Measurements from ENCODE around the gene CHST15. TPM values are rescaled to one million over a fixed set of nuclear protein-coding genes. Genes with fewer than 3 reads are reported as not detected.

CHST15 gene
- total and polyA plus RNA-seq, 12 donors, result 5.2 to 54.5 (median 29.2) TPM

GRCh38 chr10:123966896-123967231 lies 126.5 kb downstream of the CHST15 start:
- Histone ChIP-seq H3K9me3 (replicated peaks in 1 of 3) (no peaks in the 10 kb centered on the region), H3K27me3 (no peaks in the 10 kb centered on the region), H3K4me3 (no peak overlapping the region), H3K36me3 (replicated peaks in 1 of 2) (no peaks in the 10 kb centered on the region), H3K27ac (no peak overlapping the region), H3K4me1 (replicated peaks in 1 of 2) (peaks cover 0 to 3% of the 10 kb centered on the region in 2 donors)
- 70 to 82% (median 72%) methylated on average over 7 of the region's 7 CpGs for WGBS, 4 donors
- TF ChIP-seq, protein P1, sequence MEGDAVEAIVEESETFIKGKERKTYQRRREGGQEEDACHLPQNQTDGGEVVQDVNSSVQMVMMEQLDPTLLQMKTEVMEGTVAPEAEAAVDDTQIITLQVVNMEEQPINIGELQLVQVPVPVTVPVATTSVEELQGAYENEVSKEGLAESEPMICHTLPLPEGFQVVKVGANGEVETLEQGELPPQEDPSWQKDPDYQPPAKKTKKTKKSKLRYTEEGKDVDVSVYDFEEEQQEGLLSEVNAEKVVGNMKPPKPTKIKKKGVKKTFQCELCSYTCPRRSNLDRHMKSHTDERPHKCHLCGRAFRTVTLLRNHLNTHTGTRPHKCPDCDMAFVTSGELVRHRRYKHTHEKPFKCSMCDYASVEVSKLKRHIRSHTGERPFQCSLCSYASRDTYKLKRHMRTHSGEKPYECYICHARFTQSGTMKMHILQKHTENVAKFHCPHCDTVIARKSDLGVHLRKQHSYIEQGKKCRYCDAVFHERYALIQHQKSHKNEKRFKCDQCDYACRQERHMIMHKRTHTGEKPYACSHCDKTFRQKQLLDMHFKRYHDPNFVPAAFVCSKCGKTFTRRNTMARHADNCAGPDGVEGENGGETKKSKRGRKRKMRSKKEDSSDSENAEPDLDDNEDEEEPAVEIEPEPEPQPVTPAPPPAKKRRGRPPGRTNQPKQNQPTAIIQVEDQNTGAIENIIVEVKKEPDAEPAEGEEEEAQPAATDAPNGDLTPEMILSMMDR (IDR thresholded peaks at IDR 0.05), result no peak
- no peak for TF ChIP-seq POLR2A (IDR thresholded peaks at IDR 0.05)
- intact Hi-C loops (cut with DNase I), result loop anchor here (1.0 to 5.0 kb wide), 2 partner anchors 384 to 385 kb away; no protein-coding TSS in a partner anchor
- DNase-seq, result no peak

DNA sequence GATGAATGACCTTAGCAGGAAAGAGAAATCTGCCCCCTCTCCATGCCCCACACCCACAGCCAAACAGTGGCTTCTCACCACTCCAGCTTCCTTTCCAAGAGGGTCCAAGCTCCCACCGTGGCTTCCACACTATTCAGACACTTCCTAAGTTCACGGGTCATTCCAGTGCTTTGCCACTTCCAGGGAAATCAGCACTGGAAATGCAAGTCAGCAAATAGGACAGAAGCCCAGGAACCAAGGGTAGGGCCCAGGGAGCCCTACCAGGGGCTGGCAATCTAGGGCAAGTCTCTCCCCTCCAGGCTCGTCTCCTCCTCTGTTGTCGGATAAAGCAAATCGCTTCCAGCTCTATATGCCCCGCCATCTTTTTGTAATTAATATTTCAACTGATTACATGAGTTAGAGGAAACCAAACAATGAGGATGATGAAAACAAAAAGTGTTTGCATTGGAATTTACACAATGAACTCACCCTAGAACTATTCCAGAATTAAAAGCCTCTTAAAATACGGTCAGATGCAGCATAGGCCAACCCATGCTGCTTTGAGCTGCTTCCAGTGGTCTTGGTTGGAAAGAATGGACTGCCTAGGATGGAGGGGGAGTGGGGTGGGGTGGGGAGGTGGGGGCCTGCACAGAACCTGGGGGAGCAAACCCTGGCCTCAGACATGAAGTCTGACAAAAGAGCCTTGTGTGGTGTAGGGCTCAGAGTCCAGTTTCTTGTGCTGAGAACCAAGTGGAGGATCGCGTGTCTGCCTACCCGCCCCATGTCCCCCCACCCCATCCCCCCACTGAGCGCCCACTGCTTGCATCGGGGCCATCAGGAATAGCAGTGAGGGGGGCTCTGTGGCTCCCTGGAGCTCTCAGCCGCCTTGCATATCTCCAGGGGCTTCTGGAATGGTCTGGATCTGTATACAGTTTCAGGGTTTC lies 127.2 kb downstream of the CHST15 start:
- 68 to 88% (median 73%) methylated on average over 7 to 13 of the region's 13 CpGs for WGBS, 4 donors
- no peak for DNase-seq
- H3K36me3 ChIP-seq (replicated peaks in 1 of 2), result no peaks in the 10 kb centered on the region
- TF ChIP-seq, protein P1 (IDR thresholded peaks at IDR 0.05), result no peak
- no peak for TF ChIP-seq POLR2A (IDR thresholded peaks at IDR 0.05)
- no peaks in the 10 kb centered on the region for H3K27me3 ChIP-seq
- H3K4me1 ChIP-seq (replicated peaks in 1 of 2), result peaks cover 0 to 3% of the 10 kb centered on the region in 2 donors
- H3K27ac ChIP-seq, result no peak overlapping the region
- H3K9me3 ChIP-seq (replicated peaks in 1 of 3), result no peaks in the 10 kb centered on the region
- intact Hi-C loops (cut with DNase I), result loop anchor here in 1 of 2 donors (5.0 kb wide), 1 partner anchor 384 kb away; no protein-coding TSS in a partner anchor
- H3K4me3 ChIP-seq, result no peak overlapping the region

DNA sequence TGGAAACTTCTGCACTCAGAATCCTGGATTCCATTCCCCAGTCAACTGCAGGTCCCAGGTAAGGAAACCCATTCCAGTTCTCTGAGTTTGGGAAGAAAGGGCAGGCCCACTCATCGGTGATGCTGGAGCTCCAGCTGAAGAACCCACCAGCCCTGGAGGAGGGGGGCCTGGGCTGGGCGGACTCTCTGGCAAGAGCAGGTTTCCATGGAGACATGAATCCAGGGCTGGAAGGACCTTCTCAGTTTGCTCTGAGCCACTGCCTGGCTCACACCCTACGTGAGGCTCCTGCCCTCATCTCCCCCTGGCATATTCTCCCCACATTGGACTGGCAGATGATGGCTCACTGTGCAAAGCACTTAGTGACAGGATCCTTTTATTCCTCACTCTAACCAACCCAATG lies 128.4 kb downstream of the CHST15 start:
- WGBS, 4 donors, result 58 to 90% (median 80%) methylated on average over 2 to 3 of the region's 3 CpGs
- H3K36me3 ChIP-seq (replicated peaks in 1 of 2), result no peaks in the 10 kb centered on the region
- no peak for TF ChIP-seq POLR2A (IDR thresholded peaks at IDR 0.05)
- TF ChIP-seq, protein P1 (IDR thresholded peaks at IDR 0.05), result no peak
- H3K27me3 ChIP-seq, result no peaks in the 10 kb centered on the region
- H3K4me3 ChIP-seq, result no peak overlapping the region
- intact Hi-C loops (cut with DNase I), result loop anchor here in 1 of 2 donors (5.0 kb wide), 1 partner anchor 383 kb away; no protein-coding TSS in a partner anchor
- no peaks in the 10 kb centered on the region for H3K9me3 ChIP-seq (replicated peaks in 1 of 3)
- peaks cover 0 to 3% of the 10 kb centered on the region in 2 donors for H3K4me1 ChIP-seq (replicated peaks in 1 of 2)
- no peak overlapping the region for H3K27ac ChIP-seq
- DNase-seq, result no peak

GRCh38 chr10:123962756-123963530 lies 130.5 kb downstream of the CHST15 start:
- DNase-seq, result no peak
- no peaks in the 10 kb centered on the region for H3K36me3 ChIP-seq (replicated peaks in 1 of 2)
- TF ChIP-seq, protein P1 (IDR thresholded peaks at IDR 0.05), result no peak
- no peak for TF ChIP-seq POLR2A (IDR thresholded peaks at IDR 0.05)
- no peaks in the 10 kb centered on the region for H3K9me3 ChIP-seq (replicated peaks in 1 of 3)
- no peaks in the 10 kb centered on the region for H3K27me3 ChIP-seq
- no peak overlapping the region for H3K27ac ChIP-seq
- peaks cover 0 to 3% of the 10 kb centered on the region in 2 donors for H3K4me1 ChIP-seq (replicated peaks in 1 of 2)
- intact Hi-C loops (cut with DNase I), result no loop called here
- no peak overlapping the region for H3K4me3 ChIP-seq
- WGBS, 4 donors, result 65 to 70% (median 68%) methylated on average over 7 to 10 of the region's 10 CpGs

All from adrenal gland (tissue), 12 donors.